DOHH2 (cell line): ENCODE measurements around the gene PTGER3.

ENCODE experiments used
- H3F3A ChIP-seq: fragments of 200-600 bp; sonication (generic), shearing (Covaris generic); 2 replicates; pipeline ENCODE4 v1.6.0; 2016; ENCODE audit warnings: antibody characterized with exemption, mild to moderate bottlenecking; ENCODE audit not compliant: control insufficient read depth, insufficient read depth
- H3K27ac ChIP-seq: fragments of 200-600 bp; sonication (generic); 2 replicates; pipeline ENCODE4 v1.5.1; 2014; ENCODE audit warnings: low read depth, mild to moderate bottlenecking, low read length, moderate library complexity
- H3K27me3 ChIP-seq: fragments of 200-600 bp; sonication (generic); 2 replicates; pipeline ENCODE4 v1.6.1; 2014; ENCODE audit warnings: mild to moderate bottlenecking, low read length, mixed read lengths; ENCODE audit not compliant: control insufficient read depth
- H3K36me3 ChIP-seq: fragments of 200-600 bp; sonication (generic); 2 replicates; pipeline ENCODE4 v1.6.1; 2014; ENCODE audit warnings: mild to moderate bottlenecking, low read length, moderate library complexity, mixed read lengths; ENCODE audit not compliant: control insufficient read depth
- H3K4me1 ChIP-seq: fragments of 200-600 bp; sonication (generic); 2 replicates; pipeline ENCODE4 v1.6.1; 2014; ENCODE audit warnings: mild to moderate bottlenecking, low read length, mixed read lengths; ENCODE audit not compliant: control insufficient read depth
- H3K4me2 ChIP-seq: fragments of 200-600 bp; sonication (generic); 2 replicates; pipeline ENCODE4 v1.6.0; 2014; ENCODE audit warnings: mild to moderate bottlenecking, low read length, moderate library complexity
- H3K4me3 ChIP-seq: fragments of 200-600 bp; sonication (generic); 2 replicates; pipeline ENCODE4 v1.5.1; 2014; ENCODE audit warnings: mild to moderate bottlenecking, low read length, mixed read lengths
- H3K79me2 ChIP-seq: fragments of 200-600 bp; sonication (generic); 2 replicates; pipeline ENCODE4 v1.6.1; 2014; ENCODE audit warnings: mild to moderate bottlenecking, low read length, mixed read lengths; ENCODE audit not compliant: control insufficient read depth
- H3K9me2 ChIP-seq: fragments of 200-600 bp; sonication (generic); replicated peaks from 2 replicates; pipeline ENCODE4 v1.6.1; 2014; ENCODE audit warnings: mild to moderate bottlenecking, low read length, mixed read lengths; ENCODE audit not compliant: control insufficient read depth
- H3K9me3 ChIP-seq: fragments of 200-600 bp; sonication (generic); 2 replicates; pipeline ENCODE4 v1.6.1; 2014; ENCODE audit warnings: antibody characterized with exemption, low read length, mixed read lengths; ENCODE audit not compliant: control insufficient read depth, insufficient read depth
- H4K20me1 ChIP-seq: fragments of 200-600 bp; sonication (generic); 2 replicates; pipeline ENCODE4 v1.6.0; 2014; ENCODE audit warnings: low read depth, mild to moderate bottlenecking, antibody characterized with exemption, low read length, moderate library complexity; ENCODE audit not compliant: control insufficient read depth, insufficient read depth
- CTCF ChIP-seq: fragments of 200-600 bp; sonication (generic); IDR thresholded peaks from one replicate; pipeline ENCODE4 v1.5.1; 2014; ENCODE audit warnings: antibody characterized with exemption, mild to moderate bottlenecking, low read depth, low read length; ENCODE audit not compliant: poor library complexity, severe bottlenecking
- EZH2phosphoT487 ChIP-seq: fragments of 200-600 bp; sonication (generic); IDR thresholded peaks from 2 replicates; pipeline ENCODE4 v1.6.1; 2017; ENCODE audit warnings: borderline replicate concordance, mild to moderate bottlenecking, antibody characterized with exemption, low read length, moderate library complexity, mixed read lengths

Gene PTGER3

GRCh38 chr1:71014178-71014579 is 33.4 kb downstream of the PTGER3 start:
- 0 out of 2 replicates have a peak, but pooled peaks cover 2% of the 10 kb centered on the region for H3K27me3 ChIP-seq
- no peak overlapping the region for H3K27ac ChIP-seq
- H3K79me2 ChIP-seq: no peaks in the 10 kb centered on the region
- no peaks in the 10 kb centered on the region for H3K9me3 ChIP-seq
- H3K4me2 ChIP-seq: no peak overlapping the region
- no peak for TF ChIP-seq CTCF
- no peak for TF ChIP-seq EZH2phosphoT487
- H4K20me1 ChIP-seq: no peaks in the 10 kb centered on the region
- H3F3A ChIP-seq: no peaks in the 10 kb centered on the region
- no peaks in the 10 kb centered on the region for H3K9me2 ChIP-seq
- H3K4me1 ChIP-seq: no peaks in the 10 kb centered on the region
- H3K4me3 ChIP-seq: no peak overlapping the region
- H3K36me3 ChIP-seq: no peaks in the 10 kb centered on the region

- no peak overlapping the region for H3K4me3 ChIP-seq
- H3K4me1 ChIP-seq: no peaks in the 10 kb centered on the region
- H3K4me2 ChIP-seq: no peak overlapping the region
- H3K36me3 ChIP-seq: no peaks in the 10 kb centered on the region
- H3K27ac ChIP-seq: no peak overlapping the region
- H3K79me2 ChIP-seq: no peaks in the 10 kb centered on the region
- no peaks in the 10 kb centered on the region; the same call in 1 of the 2 replicates for H3K9me3 ChIP-seq
- TF ChIP-seq EZH2phosphoT487: no peak
- no peak for TF ChIP-seq CTCF
- no peaks in the 10 kb centered on the region for H4K20me1 ChIP-seq
- H3K9me2 ChIP-seq: no peaks in the 10 kb centered on the region
- H3F3A ChIP-seq: no peaks in the 10 kb centered on the region
- H3K27me3 ChIP-seq: no peaks in the 10 kb centered on the region
These were observed 44.7 kb downstream of the PTGER3 start for GRCh38 chr1:71002709-71003475.

- Histone ChIP-seq H4K20me1 (no peaks in the 10 kb centered on the region), H3F3A (no peaks in the 10 kb centered on the region), H3K4me2 (no peak overlapping the region), H3K27ac (no peak overlapping the region), H3K36me3 (no peaks in the 10 kb centered on the region), H3K4me3 (no peak overlapping the region), H3K4me1 (no peaks in the 10 kb centered on the region), H3K79me2 (no peaks in the 10 kb centered on the region), H3K9me2 (no peaks in the 10 kb centered on the region), H3K27me3 (no peaks in the 10 kb centered on the region), H3K9me3 (no peaks in the 10 kb centered on the region; the same call in 1 of the 2 replicates)
- TF ChIP-seq CTCF: no peak
- TF ChIP-seq EZH2phosphoT487: no peak
These were observed 46.0 kb downstream of the PTGER3 start for GRCh38 chr1:71001624-71002023.
